Nephron (organoid): ENCODE measurements around the gene TRIM9.

Source experiments
- H3K27ac Mint-ChIP-seq, 3 experiments: 2 replicates each; pipeline ENCODE4 v1.8.0; 2020; ENCODE audit warnings: mixed read lengths in 3 of 3, mild to moderate bottlenecking in 2 of 3, moderate library complexity in 1 of 3
- H3K27me3 Mint-ChIP-seq: 2 replicates; pipeline ENCODE4 v1.8.0; 2021; ENCODE audit warnings: low read depth, mild to moderate bottlenecking, moderate library complexity, mixed read lengths
- H3K36me3 Mint-ChIP-seq: 2 replicates; pipeline ENCODE4 v1.8.0; 2020; ENCODE audit warnings: low read depth, mixed read lengths
- H3K4me1 Mint-ChIP-seq: 2 replicates; pipeline ENCODE4 v1.8.0; 2020; ENCODE audit warnings: mixed read lengths
- H3K4me3 Mint-ChIP-seq, 3 experiments: 2 replicates each; pipeline ENCODE4 v1.8.0; 2020; ENCODE audit warnings: mild to moderate bottlenecking in 3 of 3, mixed read lengths in 3 of 3, moderate library complexity in 2 of 3
- H3K9me3 Mint-ChIP-seq: 2 replicates; pipeline ENCODE4 v1.8.0; 2020; ENCODE audit warnings: mixed read lengths
- TF ChIP-seq, protein P1 (sequence below), 3 experiments: fragments of 200-600 bp; sonication (generic); IDR thresholded peaks; one replicate each; pipeline ENCODE4 v1.5.0; 2021; ENCODE audit warnings: antibody characterized with exemption in 3 of 3; ENCODE audit not compliant: unreplicated experiment in 3 of 3

TRIM9 gene

DNA sequence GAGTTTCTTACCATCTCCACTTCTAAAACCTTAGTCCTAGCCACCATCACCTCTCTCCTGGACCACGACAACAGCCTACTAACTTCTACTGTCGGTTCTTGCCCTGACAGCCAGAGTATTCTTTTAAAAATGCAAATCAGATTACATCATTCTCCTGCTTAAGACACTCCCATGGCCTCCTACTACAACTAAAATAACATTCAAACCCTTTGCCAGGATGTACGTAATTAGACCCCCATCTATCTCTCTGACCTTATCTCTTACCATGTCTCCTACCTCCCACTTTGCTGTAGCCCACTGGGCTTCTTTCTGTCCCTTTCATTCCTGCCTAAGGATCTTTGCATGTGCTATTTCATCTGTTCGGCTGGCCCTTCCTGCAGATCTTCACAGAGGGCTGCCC is 27.6 kb downstream of the TRIM9 start:
- H3K27me3 Mint-ChIP-seq = no peaks in the 10 kb centered on the region
- no peak overlapping the region for H3K4me3 Mint-ChIP-seq
- no peaks in the 10 kb centered on the region for H3K4me1 Mint-ChIP-seq
- no peak overlapping the region for H3K27ac Mint-ChIP-seq
- peaks cover 5% of the 10 kb centered on the region for H3K36me3 Mint-ChIP-seq
- H3K9me3 Mint-ChIP-seq = peaks cover 18% of the 10 kb centered on the region
- TF ChIP-seq, protein P1, sequence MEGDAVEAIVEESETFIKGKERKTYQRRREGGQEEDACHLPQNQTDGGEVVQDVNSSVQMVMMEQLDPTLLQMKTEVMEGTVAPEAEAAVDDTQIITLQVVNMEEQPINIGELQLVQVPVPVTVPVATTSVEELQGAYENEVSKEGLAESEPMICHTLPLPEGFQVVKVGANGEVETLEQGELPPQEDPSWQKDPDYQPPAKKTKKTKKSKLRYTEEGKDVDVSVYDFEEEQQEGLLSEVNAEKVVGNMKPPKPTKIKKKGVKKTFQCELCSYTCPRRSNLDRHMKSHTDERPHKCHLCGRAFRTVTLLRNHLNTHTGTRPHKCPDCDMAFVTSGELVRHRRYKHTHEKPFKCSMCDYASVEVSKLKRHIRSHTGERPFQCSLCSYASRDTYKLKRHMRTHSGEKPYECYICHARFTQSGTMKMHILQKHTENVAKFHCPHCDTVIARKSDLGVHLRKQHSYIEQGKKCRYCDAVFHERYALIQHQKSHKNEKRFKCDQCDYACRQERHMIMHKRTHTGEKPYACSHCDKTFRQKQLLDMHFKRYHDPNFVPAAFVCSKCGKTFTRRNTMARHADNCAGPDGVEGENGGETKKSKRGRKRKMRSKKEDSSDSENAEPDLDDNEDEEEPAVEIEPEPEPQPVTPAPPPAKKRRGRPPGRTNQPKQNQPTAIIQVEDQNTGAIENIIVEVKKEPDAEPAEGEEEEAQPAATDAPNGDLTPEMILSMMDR (IDR thresholded peaks at IDR 0.05; ENCODE audit: unreplicated experiment in 3 of 3) = no peak

DNA sequence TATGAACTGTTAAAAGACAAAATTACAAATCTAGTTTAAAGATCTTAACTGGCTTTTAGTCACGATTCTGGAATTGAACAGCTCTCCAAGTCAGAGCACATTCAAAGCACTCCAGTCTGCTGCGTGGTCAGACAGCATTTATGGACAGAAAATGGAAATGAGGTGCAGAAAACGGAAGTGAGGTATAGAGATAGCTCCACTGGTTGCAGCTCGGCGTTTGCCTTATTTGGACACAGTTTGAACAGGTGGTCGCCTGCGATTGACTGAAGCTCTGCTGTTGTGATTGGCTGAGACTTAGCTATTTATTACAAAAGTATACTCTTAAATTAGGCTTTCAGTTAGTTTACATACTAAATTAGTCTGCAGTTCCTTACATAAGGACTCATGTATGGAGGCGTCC is 28.3 kb downstream of the TRIM9 start:
- H3K27ac Mint-ChIP-seq = no peak overlapping the region
- H3K4me1 Mint-ChIP-seq = no peaks in the 10 kb centered on the region
- H3K4me3 Mint-ChIP-seq = no peak overlapping the region
- peaks cover 25% of the 10 kb centered on the region for H3K9me3 Mint-ChIP-seq
- TF ChIP-seq, protein P1 (IDR thresholded peaks at IDR 0.05; ENCODE audit: unreplicated experiment in 3 of 3) = no peak
- peaks cover 5% of the 10 kb centered on the region for H3K36me3 Mint-ChIP-seq
- H3K27me3 Mint-ChIP-seq = no peaks in the 10 kb centered on the region

DNA sequence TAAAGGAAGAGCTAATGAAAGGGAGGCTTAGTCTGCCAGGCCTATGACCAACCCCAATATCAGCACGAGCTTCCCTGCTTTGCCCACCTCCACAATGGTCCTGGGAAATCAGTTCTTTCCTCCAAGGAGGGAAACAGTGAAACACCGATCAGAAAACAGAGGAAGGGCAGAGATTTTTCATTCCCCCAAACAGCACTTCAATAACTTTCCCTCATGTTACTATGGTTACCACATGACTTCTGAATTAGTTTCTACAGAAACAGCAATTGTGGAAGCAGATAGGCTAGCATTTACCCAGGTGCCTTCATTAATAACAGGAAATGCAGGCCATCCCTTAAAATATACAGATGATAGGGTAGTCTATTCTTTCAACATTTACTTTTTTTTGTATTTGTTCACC is 35.9 kb downstream of the TRIM9 start:
- no peaks in the 10 kb centered on the region for H3K27me3 Mint-ChIP-seq
- peaks cover 7% of the 10 kb centered on the region for H3K4me1 Mint-ChIP-seq
- H3K9me3 Mint-ChIP-seq = peaks cover 20% of the 10 kb centered on the region
- H3K36me3 Mint-ChIP-seq = no peaks in the 10 kb centered on the region
- peak overlapping the region in 2 of 3 experiments; percentile 8 to 69 for H3K27ac Mint-ChIP-seq
- H3K4me3 Mint-ChIP-seq = no peak overlapping the region
- TF ChIP-seq, protein P1 (IDR thresholded peaks at IDR 0.05; ENCODE audit: unreplicated experiment in 3 of 3) = no peak

DNA sequence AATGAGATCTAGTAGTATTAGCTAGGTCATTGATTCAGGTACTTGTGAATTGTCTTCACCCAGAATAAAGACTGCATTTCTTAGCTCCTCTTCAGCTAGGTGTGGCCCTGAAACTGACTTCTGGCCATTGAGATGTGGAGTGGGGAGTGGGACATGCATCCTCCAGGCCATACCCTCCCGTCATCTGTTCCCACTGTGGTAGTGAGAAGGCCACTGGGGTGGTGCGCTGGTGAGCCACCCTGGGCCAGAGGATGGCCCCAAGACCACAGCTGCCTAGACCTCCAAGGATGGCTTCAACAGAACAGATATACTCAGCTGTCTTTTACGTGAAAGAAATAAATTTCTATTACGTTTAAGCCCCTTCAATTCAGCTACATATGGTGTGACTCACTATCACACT is 36.5 kb downstream of the TRIM9 start:
- peaks cover 7% of the 10 kb centered on the region for H3K4me1 Mint-ChIP-seq

DNA sequence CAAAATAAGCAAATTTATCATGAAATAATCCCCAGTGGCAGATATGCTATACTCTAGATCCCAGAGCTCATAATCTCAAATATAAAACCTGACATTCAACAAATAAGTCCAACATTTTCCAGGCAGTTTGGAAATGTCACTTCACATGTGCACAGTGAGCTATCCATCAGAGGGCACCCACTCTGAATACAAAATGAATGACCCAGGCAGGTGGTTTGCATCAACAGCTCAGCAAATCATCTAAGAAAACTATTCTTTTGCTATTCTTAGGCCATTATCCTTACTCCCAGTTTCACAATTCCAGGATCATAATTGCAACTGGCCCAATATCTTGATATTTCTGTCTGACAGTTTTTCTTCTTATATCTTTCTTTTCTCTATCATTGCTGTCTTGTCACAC is 38.5 kb downstream of the TRIM9 start:
- no peak overlapping the region for H3K27ac Mint-ChIP-seq
- H3K9me3 Mint-ChIP-seq = peaks cover 2% of the 10 kb centered on the region
- TF ChIP-seq, protein P1 (IDR thresholded peaks at IDR 0.05; ENCODE audit: unreplicated experiment in 3 of 3) = no peak
- no peaks in the 10 kb centered on the region for H3K36me3 Mint-ChIP-seq
- peaks cover 13% of the 10 kb centered on the region for H3K4me1 Mint-ChIP-seq
- no peaks in the 10 kb centered on the region for H3K27me3 Mint-ChIP-seq
- H3K4me3 Mint-ChIP-seq = no peak overlapping the region

More for the DNA sequence above, 36.5 kb downstream of the TRIM9 start:
- no peaks in the 10 kb centered on the region for H3K27me3 Mint-ChIP-seq
- no peaks in the 10 kb centered on the region for H3K36me3 Mint-ChIP-seq
- H3K9me3 Mint-ChIP-seq = peaks cover 19% of the 10 kb centered on the region
- no peak overlapping the region for H3K27ac Mint-ChIP-seq
- TF ChIP-seq, protein P1 (IDR thresholded peaks at IDR 0.05; ENCODE audit: unreplicated experiment in 3 of 3) = no peak
- H3K4me3 Mint-ChIP-seq = no peak overlapping the region

DNA sequence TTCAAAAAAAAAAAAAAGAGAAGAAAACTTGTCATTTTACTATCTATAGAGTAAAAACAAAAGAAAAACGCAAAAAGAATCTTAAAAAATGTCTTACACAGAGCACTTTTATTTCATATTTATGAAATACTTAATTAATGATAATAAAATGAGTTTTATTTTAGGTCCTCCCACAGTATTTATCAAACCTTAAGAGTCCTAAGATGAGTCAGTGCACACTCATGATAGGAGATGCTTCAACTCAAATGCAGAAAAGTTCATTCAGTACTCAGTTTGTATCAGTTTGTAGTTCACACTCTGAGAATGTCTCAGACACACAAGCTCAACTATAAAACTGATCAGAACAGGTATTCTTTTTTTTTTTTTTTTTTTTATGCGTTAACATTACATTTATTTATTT is 41.7 kb downstream of the TRIM9 start:
- Mint-ChIP-seq H3K36me3 (no peaks in the 10 kb centered on the region), H3K9me3 (no peaks in the 10 kb centered on the region), H3K4me1 (peaks cover 6% of the 10 kb centered on the region), H3K27ac (no peak overlapping the region), H3K4me3 (no peak overlapping the region), H3K27me3 (no peaks in the 10 kb centered on the region)
- TF ChIP-seq, protein P1 (IDR thresholded peaks at IDR 0.05; ENCODE audit: unreplicated experiment in 3 of 3) = no peak
